GM18517 (cell line): ENCODE results near the gene BAG3.
A peak's percentile ranks its signal among the peaks of the same experiment; 100 is the strongest.

Source experiments
- ATAC-seq: cut with Tn5 transposase; IDR thresholded peaks from one replicate; pipeline ENCODE4 v1.9.1; 2021; ENCODE audit warnings: mild to moderate bottlenecking, moderate library complexity; ENCODE audit not compliant: unreplicated experiment

Gene BAG3

GRCh38 chr10:119725828-119726675 is 74.9 kb downstream of the BAG3 start, which contains the start of gene INPP5F:
Gene INPP5F, plus strand, starts transcription at chr10:119726050. Its CDS starts 213 bp downstream, at chr10:119726263.
- peak; percentile 73 for ATAC-seq

DNA sequence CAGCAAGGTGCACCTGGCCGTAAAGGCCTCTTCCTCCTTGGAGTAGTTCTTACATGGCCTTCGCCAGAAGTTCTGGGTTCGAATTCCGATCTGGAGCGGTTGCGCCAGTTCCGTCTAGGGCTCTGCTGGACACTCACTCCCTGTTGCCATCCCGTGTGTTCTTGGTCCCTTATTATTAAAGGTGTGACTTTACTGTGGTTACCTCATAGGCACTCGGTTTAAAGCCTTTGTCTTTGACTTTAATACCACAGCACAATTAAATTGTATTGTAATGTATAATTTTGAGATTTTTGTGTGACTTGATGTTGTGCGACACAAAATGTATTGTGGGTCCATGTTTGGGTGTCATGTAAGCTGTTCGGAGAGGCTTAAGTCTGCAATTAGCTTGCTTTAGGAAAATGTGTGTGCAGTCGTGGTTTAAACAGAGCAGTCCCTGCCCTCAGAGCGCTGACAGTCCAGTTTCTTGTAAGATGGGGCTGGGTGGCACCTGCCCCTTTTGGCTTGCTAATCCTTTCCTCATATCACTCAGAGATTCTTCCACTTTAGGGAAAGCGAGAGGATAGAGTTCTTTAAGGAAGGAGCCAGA is 75.6 kb downstream of the BAG3 start:
- no peak for ATAC-seq
